HepG2 (cell line): Measurements from ENCODE around the gene ZBTB20. TPM values are rescaled to one million over a fixed set of nuclear protein-coding genes. Genes with fewer than 3 reads are reported as not detected.

Experiments
- GZF1 ChIP-seq: sonication (generic); formaldehyde crosslinking; IDR thresholded peaks from 2 replicates; pipeline ENCODE4 v1.5.1; 2020; ENCODE audit warnings: mild to moderate bottlenecking, missing genetic modification reagents
- HNRNPLL ChIP-seq: fragments of 200-400 bp; formaldehyde crosslinking; IDR thresholded peaks from 2 replicates; pipeline ENCODE4 v1.6.1; 2017; ENCODE audit warnings: mild to moderate bottlenecking, low read depth, low read length; ENCODE audit not compliant: poor library complexity, severe bottlenecking
- SALL1 ChIP-seq: sonication (generic); formaldehyde crosslinking; IDR thresholded peaks from 2 replicates; pipeline ENCODE4 v1.8.0; 2022; ENCODE audit warnings: mild to moderate bottlenecking, missing genetic modification reagents
- ZNF281 ChIP-seq: sonication (generic); formaldehyde crosslinking; IDR thresholded peaks from 2 replicates; pipeline ENCODE4 v1.4.0; 2020; ENCODE audit warnings: missing genetic modification reagents, borderline replicate concordance
- ZNF34 ChIP-seq: sonication (generic); formaldehyde crosslinking; IDR thresholded peaks from 2 replicates; pipeline ENCODE4 v1.4.0; 2020; ENCODE audit warnings: mild to moderate bottlenecking, missing genetic modification reagents, borderline replicate concordance
- ZNF598 ChIP-seq: sonication (generic); formaldehyde crosslinking; IDR thresholded peaks from 2 replicates; pipeline ENCODE4 v1.5.1; 2020; ENCODE audit warnings: mild to moderate bottlenecking, missing genetic modification reagents, borderline replicate concordance
- polyA plus RNA-seq, 8 experiments: library from polyadenylated mRNA; depleted of rRNA in 3 of 8; stranded (reverse) in 7 of 8; unstranded in 1 of 8; fragments of >200 nt; fragmentation: Illumina TruSeq in 4 of 8; extraction: Trizol in 4 of 8; gene quantifications; 2 replicates each; pipeline versions ENCODE4 v1.2.1 to v1.2.3, GENCODE V29; 2011 to 2016; ENCODE audit warnings: low read depth in 4 of 8, missing spikeins in 1 of 8, mixed read lengths in 1 of 8; ENCODE audit not compliant: insufficient read depth in 1 of 8
- total RNA-seq, 5 experiments: library from RNA; depleted of rRNA; stranded (reverse); fragments of >200 nt; fragmentation: Illumina TruSeq; extraction: Trizol; gene quantifications; 2 replicates each; pipeline ENCODE4 v1.2.3, GENCODE V29; 2016; ENCODE audit warnings: low read depth in 1 of 5
- TF ChIP-seq, protein P1 (sequence below): sonication (generic); formaldehyde crosslinking; IDR thresholded peaks from 2 replicates; pipeline ENCODE4 v1.4.0; 2020; ENCODE audit warnings: missing genetic modification reagents
- TF ChIP-seq, protein P2 (sequence below): sonication (generic); formaldehyde crosslinking; IDR thresholded peaks from 2 replicates; pipeline ENCODE4 v1.5.0; 2020; ENCODE audit warnings: mild to moderate bottlenecking, missing genetic modification reagents, borderline replicate concordance
- TF ChIP-seq, protein P3 (sequence below): sonication (generic); formaldehyde crosslinking; IDR thresholded peaks from 2 replicates; pipeline ENCODE4 v1.5.1; 2020; ENCODE audit warnings: missing genetic modification reagents, mild to moderate bottlenecking, borderline replicate concordance
- TF ChIP-seq, protein P4 (sequence below): sonication (generic); formaldehyde crosslinking; IDR thresholded peaks from 2 replicates; pipeline ENCODE4 v1.5.1; 2020; ENCODE audit warnings: mild to moderate bottlenecking, missing genetic modification reagents, borderline replicate concordance

The ZBTB20 gene
- total and polyA plus RNA-seq, 2 of the 13 experiments (the other 11 are each of a cell fraction or from before 2014, with no cell fraction given), result 1.9 to 8.8 TPM

DNA sequence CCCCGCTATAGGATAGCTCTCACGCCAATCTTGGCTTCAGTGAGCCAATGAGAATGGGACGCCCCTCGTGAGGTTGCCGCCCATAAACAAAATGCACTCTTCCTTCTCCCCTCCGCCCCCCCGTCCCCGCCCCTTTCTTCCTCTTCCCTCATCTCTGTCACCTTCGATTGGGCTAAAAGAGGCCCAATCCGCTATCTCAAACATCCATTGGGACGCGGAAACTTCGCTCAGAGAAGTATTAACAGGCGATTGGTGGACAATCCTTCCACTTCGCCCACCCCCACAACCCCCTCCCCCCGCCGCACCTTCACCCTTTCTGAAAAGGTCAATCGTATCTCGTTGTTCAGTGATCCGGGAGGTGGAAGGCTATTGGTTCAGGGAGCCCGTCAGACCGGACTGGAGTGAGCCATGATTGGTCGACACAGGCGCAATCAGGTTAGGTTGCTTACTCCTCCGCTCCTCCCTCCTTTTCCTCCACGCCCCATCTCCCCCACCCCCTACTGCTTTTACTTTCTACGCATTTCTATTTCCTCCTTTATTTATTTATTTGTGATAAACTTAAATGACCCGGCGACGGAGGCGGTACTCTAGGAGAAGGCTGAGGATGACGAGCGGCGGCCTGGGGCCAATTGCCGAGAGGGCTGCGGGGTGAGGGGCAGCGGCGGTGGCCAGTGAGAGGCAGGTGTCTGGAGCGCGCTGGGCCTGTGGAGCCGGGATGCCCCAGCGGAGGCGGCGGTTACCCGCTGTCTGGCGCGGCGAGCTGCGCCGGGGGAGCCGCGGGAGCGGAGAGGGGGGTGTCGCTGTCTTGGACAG lies 447 bp upstream of the ZBTB20 start (continued):
- TF ChIP-seq ZNF281 (CRISPR knock-in tag) (peak; percentile 60), ZNF34 (CRISPR knock-in tag) (no peak), HNRNPLL (peak; percentile 83), GZF1 (CRISPR knock-in tag) (no peak), ZNF598 (CRISPR knock-in tag) (no peak), SALL1 (CRISPR knock-in tag) (peak; percentile 66)
- TF ChIP-seq, protein P1, sequence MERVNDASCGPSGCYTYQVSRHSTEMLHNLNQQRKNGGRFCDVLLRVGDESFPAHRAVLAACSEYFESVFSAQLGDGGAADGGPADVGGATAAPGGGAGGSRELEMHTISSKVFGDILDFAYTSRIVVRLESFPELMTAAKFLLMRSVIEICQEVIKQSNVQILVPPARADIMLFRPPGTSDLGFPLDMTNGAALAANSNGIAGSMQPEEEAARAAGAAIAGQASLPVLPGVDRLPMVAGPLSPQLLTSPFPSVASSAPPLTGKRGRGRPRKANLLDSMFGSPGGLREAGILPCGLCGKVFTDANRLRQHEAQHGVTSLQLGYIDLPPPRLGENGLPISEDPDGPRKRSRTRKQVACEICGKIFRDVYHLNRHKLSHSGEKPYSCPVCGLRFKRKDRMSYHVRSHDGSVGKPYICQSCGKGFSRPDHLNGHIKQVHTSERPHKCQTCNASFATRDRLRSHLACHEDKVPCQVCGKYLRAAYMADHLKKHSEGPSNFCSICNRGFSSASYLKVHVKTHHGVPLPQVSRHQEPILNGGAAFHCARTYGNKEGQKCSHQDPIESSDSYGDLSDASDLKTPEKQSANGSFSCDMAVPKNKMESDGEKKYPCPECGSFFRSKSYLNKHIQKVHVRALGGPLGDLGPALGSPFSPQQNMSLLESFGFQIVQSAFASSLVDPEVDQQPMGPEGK (CRISPR knock-in tag), result peak; percentile 70
- TF ChIP-seq, protein P2, sequence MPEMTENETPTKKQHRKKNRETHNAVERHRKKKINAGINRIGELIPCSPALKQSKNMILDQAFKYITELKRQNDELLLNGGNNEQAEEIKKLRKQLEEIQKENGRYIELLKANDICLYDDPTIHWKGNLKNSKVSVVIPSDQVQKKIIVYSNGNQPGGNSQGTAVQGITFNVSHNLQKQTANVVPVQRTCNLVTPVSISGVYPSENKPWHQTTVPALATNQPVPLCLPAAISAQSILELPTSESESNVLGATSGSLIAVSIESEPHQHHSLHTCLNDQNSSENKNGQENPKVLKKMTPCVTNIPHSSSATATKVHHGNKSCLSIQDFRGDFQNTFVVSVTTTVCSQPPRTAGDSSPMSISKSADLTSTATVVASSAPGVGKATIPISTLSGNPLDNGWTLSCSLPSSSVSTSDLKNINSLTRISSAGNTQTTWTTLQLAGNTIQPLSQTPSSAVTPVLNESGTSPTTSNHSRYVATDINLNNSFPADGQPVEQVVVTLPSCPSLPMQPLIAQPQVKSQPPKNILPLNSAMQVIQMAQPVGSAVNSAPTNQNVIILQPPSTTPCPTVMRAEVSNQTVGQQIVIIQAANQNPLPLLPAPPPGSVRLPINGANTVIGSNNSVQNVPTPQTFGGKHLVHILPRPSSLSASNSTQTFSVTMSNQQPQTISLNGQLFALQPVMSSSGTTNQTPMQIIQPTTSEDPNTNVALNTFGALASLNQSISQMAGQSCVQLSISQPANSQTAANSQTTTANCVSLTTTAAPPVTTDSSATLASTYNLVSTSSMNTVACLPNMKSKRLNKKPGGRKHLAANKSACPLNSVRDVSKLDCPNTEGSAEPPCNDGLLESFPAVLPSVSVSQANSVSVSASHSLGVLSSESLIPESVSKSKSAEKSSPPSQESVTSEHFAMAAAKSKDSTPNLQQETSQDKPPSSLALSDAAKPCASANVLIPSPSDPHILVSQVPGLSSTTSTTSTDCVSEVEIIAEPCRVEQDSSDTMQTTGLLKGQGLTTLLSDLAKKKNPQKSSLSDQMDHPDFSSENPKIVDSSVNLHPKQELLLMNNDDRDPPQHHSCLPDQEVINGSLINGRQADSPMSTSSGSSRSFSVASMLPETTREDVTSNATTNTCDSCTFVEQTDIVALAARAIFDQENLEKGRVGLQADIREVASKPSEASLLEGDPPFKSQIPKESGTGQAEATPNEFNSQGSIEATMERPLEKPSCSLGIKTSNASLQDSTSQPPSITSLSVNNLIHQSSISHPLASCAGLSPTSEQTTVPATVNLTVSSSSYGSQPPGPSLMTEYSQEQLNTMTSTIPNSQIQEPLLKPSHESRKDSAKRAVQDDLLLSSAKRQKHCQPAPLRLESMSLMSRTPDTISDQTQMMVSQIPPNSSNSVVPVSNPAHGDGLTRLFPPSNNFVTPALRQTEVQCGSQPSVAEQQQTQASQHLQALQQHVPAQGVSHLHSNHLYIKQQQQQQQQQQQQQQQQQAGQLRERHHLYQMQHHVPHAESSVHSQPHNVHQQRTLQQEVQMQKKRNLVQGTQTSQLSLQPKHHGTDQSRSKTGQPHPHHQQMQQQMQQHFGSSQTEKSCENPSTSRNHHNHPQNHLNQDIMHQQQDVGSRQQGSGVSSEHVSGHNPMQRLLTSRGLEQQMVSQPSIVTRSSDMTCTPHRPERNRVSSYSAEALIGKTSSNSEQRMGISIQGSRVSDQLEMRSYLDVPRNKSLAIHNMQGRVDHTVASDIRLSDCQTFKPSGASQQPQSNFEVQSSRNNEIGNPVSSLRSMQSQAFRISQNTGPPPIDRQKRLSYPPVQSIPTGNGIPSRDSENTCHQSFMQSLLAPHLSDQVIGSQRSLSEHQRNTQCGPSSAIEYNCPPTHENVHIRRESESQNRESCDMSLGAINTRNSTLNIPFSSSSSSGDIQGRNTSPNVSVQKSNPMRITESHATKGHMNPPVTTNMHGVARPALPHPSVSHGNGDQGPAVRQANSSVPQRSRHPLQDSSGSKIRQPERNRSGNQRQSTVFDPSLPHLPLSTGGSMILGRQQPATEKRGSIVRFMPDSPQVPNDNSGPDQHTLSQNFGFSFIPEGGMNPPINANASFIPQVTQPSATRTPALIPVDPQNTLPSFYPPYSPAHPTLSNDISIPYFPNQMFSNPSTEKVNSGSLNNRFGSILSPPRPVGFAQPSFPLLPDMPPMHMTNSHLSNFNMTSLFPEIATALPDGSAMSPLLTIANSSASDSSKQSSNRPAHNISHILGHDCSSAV (CRISPR knock-in tag), result no peak
- TF ChIP-seq, protein P3, sequence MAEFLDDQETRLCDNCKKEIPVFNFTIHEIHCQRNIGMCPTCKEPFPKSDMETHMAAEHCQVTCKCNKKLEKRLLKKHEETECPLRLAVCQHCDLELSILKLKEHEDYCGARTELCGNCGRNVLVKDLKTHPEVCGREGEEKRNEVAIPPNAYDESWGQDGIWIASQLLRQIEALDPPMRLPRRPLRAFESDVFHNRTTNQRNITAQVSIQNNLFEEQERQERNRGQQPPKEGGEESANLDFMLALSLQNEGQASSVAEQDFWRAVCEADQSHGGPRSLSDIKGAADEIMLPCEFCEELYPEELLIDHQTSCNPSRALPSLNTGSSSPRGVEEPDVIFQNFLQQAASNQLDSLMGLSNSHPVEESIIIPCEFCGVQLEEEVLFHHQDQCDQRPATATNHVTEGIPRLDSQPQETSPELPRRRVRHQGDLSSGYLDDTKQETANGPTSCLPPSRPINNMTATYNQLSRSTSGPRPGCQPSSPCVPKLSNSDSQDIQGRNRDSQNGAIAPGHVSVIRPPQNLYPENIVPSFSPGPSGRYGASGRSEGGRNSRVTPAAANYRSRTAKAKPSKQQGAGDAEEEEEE (CRISPR knock-in tag), result no peak
- TF ChIP-seq, protein P4, sequence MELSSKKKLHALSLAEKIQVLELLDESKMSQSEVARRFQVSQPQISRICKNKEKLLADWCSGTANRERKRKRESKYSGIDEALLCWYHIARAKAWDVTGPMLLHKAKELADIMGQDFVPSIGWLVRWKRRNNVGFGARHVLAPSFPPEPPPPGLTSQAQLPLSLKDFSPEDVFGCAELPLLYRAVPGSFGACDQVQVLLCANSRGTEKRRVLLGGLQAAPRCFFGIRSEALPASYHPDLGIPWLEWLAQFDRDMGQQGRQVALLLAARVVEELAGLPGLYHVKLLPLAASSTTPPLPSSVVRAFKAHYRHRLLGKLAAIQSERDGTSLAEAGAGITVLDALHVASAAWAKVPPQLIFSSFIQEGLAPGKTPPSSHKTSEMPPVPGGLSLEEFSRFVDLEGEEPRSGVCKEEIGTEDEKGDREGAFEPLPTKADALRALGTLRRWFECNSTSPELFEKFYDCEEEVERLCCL, result no peak
